KMS-11 (cell line): ENCODE measurements around the gene DUOX2.

Source experiments
- H2AFZ ChIP-seq: fragments of 200-600 bp; sonication (generic); 2 replicates; pipeline ENCODE4 v1.6.1; 2016; ENCODE audit warnings: antibody characterized with exemption, mixed run types, low read depth
- H3K27ac ChIP-seq: fragments of 200-600 bp; sonication (generic); 2 replicates; pipeline ENCODE4 v1.6.1; 2016; ENCODE audit warnings: mild to moderate bottlenecking, mixed run types
- H3K27me3 ChIP-seq: fragments of 200-600 bp; sonication (generic); 2 replicates; pipeline ENCODE4 v1.6.1; 2017; ENCODE audit warnings: mild to moderate bottlenecking, low read depth, mixed run types, moderate library complexity; ENCODE audit not compliant: insufficient read depth
- H3K36me3 ChIP-seq: fragments of 200-600 bp; sonication (generic); 2 replicates; pipeline ENCODE4 v1.6.1; 2017; ENCODE audit warnings: mild to moderate bottlenecking, mixed run types; ENCODE audit not compliant: insufficient read depth
- H3K4me1 ChIP-seq: fragments of 200-600 bp; sonication (generic); 2 replicates; pipeline ENCODE4 v1.6.1; 2016; ENCODE audit warnings: mild to moderate bottlenecking, low read depth, mixed run types; ENCODE audit not compliant: poor library complexity, severe bottlenecking
- H3K4me2 ChIP-seq: fragments of 200-600 bp; sonication (generic); 2 replicates; pipeline ENCODE4 v1.7.0; 2016; ENCODE audit warnings: mild to moderate bottlenecking, mixed run types
- H3K4me3 ChIP-seq: fragments of 200-600 bp; sonication (generic); IDR thresholded peaks from 2 replicates; pipeline ENCODE4 v1.6.1; 2017; ENCODE audit warnings: low read depth, low read length, mixed read lengths; ENCODE audit not compliant: insufficient read depth
- H3K79me2 ChIP-seq: fragments of 200-600 bp; sonication (generic); 2 replicates; pipeline ENCODE4 v1.6.1; 2016; ENCODE audit warnings: low read depth, mixed run types; ENCODE audit not compliant: insufficient read depth
- H3K9ac ChIP-seq: fragments of 200-600 bp; sonication (generic); 2 replicates; pipeline ENCODE4 v1.6.1; 2016; ENCODE audit warnings: mild to moderate bottlenecking, mixed run types
- H4K20me1 ChIP-seq: fragments of 200-600 bp; sonication (generic); 2 replicates; pipeline ENCODE4 v1.6.1; 2016; ENCODE audit warnings: mild to moderate bottlenecking, mixed run types; ENCODE audit not compliant: insufficient read depth
- CTCF ChIP-seq: fragments of 200-600 bp; sonication (generic); conservative IDR thresholded peaks from 2 replicates; pipeline ENCODE4 v1.6.1; 2017; ENCODE audit warnings: low read depth, mild to moderate bottlenecking, antibody characterized with exemption, low read length, moderate library complexity, mixed read lengths

DUOX2 gene

GRCh38 chr15:45147606-45148005 lies 33.6 kb upstream of the DUOX2 start:
- no peak overlapping the region for H3K9ac ChIP-seq
- H4K20me1 ChIP-seq, result no peaks in the 10 kb centered on the region
- no peak overlapping the region for H3K4me2 ChIP-seq
- H3K27me3 ChIP-seq, result no peaks in the 10 kb centered on the region
- no peak for TF ChIP-seq CTCF
- no peaks in the 10 kb centered on the region for H3K79me2 ChIP-seq
- no peaks in the 10 kb centered on the region for H3K36me3 ChIP-seq
- no peak overlapping the region for H2AFZ ChIP-seq
- no peaks in the 10 kb centered on the region for H3K4me1 ChIP-seq
- no peak overlapping the region for H3K4me3 ChIP-seq
- H3K27ac ChIP-seq, result no peak overlapping the region

GRCh38 chr15:45146405-45146804 lies 32.4 kb upstream of the DUOX2 start:
- Histone ChIP-seq H3K36me3 (no peaks in the 10 kb centered on the region), H3K79me2 (no peaks in the 10 kb centered on the region), H3K4me1 (no peaks in the 10 kb centered on the region), H4K20me1 (no peaks in the 10 kb centered on the region), H3K27me3 (no peaks in the 10 kb centered on the region), H3K4me2 (no peak overlapping the region), H2AFZ (no peak overlapping the region), H3K27ac (no peak overlapping the region), H3K4me3 (no peak overlapping the region), H3K9ac (no peak overlapping the region)
- no peak for TF ChIP-seq CTCF

- H3K4me1 ChIP-seq, result no peaks in the 10 kb centered on the region
- no peaks in the 10 kb centered on the region for H4K20me1 ChIP-seq
- H3K36me3 ChIP-seq, result no peaks in the 10 kb centered on the region
- H3K4me2 ChIP-seq, result no peak overlapping the region
- no peak overlapping the region for H2AFZ ChIP-seq
- H3K4me3 ChIP-seq, result no peak overlapping the region
- H3K79me2 ChIP-seq, result no peaks in the 10 kb centered on the region
- H3K27ac ChIP-seq, result no peak overlapping the region
- no peak overlapping the region for H3K9ac ChIP-seq
- TF ChIP-seq CTCF, result no peak
- no peaks in the 10 kb centered on the region for H3K27me3 ChIP-seq
Observed at GRCh38 chr15:45144775-45145174, 30.8 kb upstream of the DUOX2 start.

- no peak for TF ChIP-seq CTCF
- no peak overlapping the region for H3K27ac ChIP-seq
- no peaks in the 10 kb centered on the region for H3K36me3 ChIP-seq
- no peaks in the 10 kb centered on the region for H3K4me1 ChIP-seq
- no peaks in the 10 kb centered on the region for H3K79me2 ChIP-seq
- no peak overlapping the region for H3K4me3 ChIP-seq
- no peak overlapping the region for H2AFZ ChIP-seq
- no peaks in the 10 kb centered on the region for H4K20me1 ChIP-seq
- no peak overlapping the region for H3K4me2 ChIP-seq
- no peaks in the 10 kb centered on the region for H3K27me3 ChIP-seq
- no peak overlapping the region for H3K9ac ChIP-seq
Observed at GRCh38 chr15:45143946-45144345, 30.0 kb upstream of the DUOX2 start.

GRCh38 chr15:45143056-45143455 lies 29.1 kb upstream of the DUOX2 start:
- H3K4me1 ChIP-seq, result no peaks in the 10 kb centered on the region
- H3K4me2 ChIP-seq, result no peak overlapping the region
- no peak for TF ChIP-seq CTCF
- no peak overlapping the region for H3K27ac ChIP-seq
- H3K27me3 ChIP-seq, result no peaks in the 10 kb centered on the region
- no peaks in the 10 kb centered on the region for H3K79me2 ChIP-seq
- H3K9ac ChIP-seq, result no peak overlapping the region
- H3K4me3 ChIP-seq, result no peak overlapping the region
- no peak overlapping the region for H2AFZ ChIP-seq
- no peaks in the 10 kb centered on the region for H4K20me1 ChIP-seq
- H3K36me3 ChIP-seq, result no peaks in the 10 kb centered on the region
